ENCODE measurements around the gene DLGAP4. TPM values are rescaled to one million over a fixed set of nuclear protein-coding genes. Genes with fewer than 3 reads are reported as not detected.

The DLGAP4 gene
- total and polyA plus RNA-seq, 10 donors = 12.0 to 60.9 (median 45.9) TPM

DNA sequence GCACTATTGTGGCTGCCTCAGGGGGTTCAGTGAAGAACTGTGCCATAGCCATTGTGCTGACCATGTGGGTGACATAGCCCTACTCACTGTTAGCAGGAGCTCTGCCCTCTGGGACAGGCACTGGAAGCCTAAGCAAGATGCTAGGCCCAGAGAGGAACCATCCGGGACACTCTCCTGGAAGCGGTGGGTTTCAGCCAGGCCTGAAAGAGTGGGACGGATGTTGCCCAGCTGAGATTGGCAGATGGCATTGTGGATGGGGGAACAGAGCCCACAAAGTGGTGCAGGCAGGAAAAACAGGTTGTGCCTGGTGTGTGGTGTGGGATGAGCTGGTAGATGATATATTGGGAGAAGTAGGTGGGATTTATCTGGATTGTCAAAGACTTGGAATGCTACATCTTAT lies 40.1 kb downstream of the DLGAP4 start:
- Histone ChIP-seq H3K9me3 (no peaks in the 10 kb centered on the region), H3K36me3 (no peaks in the 10 kb centered on the region), H3K4me3 (no peak overlapping the region), H3K27ac (no peak overlapping the region), H3K4me1 (no peaks in the 10 kb centered on the region), H3K27me3 (replicated peaks in 1 of 7) (peaks cover 0 to 20% (median 0%) of the 10 kb centered on the region in 7 donors)
- no peak for TF ChIP-seq CTCF (IDR thresholded peaks at IDR 0.05 in 8 of 11, conservative IDR thresholded peaks at IDR 0.05 in 3 of 11)
- TF ChIP-seq POLR2AphosphoS5 (IDR thresholded peaks at IDR 0.05) = no peak
- no peak for TF ChIP-seq POLR2A (IDR thresholded peaks at IDR 0.05)
- intact Hi-C loops (cut with DNase I; ENCODE audit: low total_unique reads) = no loop called here
- no peak for DNase-seq
- 87 to 98% (median 95%) methylated on average over 3 of the region's 3 CpGs for WGBS, 5 donors

- 86 to 87% (median 86%) methylated on average over 15 to 16 of the region's 16 CpGs for WGBS, 5 donors
- Histone ChIP-seq H3K27me3 (replicated peaks in 1 of 7) (peaks cover 0 to 3% (median 0%) of the 10 kb centered on the region in 7 donors), H3K4me1 (no peaks in the 10 kb centered on the region), H3K36me3 (no peaks in the 10 kb centered on the region), H3K27ac (no peak overlapping the region), H3K9me3 (no peaks in the 10 kb centered on the region), H3K4me3 (no peak overlapping the region)
- no peak for DNase-seq
- TF ChIP-seq CTCF (IDR thresholded peaks at IDR 0.05 in 8 of 11, conservative IDR thresholded peaks at IDR 0.05 in 3 of 11) = no peak
- TF ChIP-seq POLR2AphosphoS5 (IDR thresholded peaks at IDR 0.05) = no peak
- TF ChIP-seq POLR2A (IDR thresholded peaks at IDR 0.05) = no peak
- intact Hi-C loops (cut with DNase I; ENCODE audit: low total_unique reads) = no loop called here
Observed at GRCh38 chr20:36349384-36350170, 43.4 kb downstream of the DLGAP4 start.

GRCh38 chr20:36350439-36350838 lies 44.3 kb downstream of the DLGAP4 start:
- Histone ChIP-seq H3K9me3 (no peaks in the 10 kb centered on the region), H3K27me3 (replicated peaks in 1 of 7) (peaks cover 0 to 2% (median 0%) of the 10 kb centered on the region in 7 donors), H3K36me3 (no peaks in the 10 kb centered on the region), H3K4me1 (no peaks in the 10 kb centered on the region), H3K4me3 (no peak overlapping the region), H3K27ac (no peak overlapping the region)
- TF ChIP-seq POLR2AphosphoS5 (IDR thresholded peaks at IDR 0.05) (no peak), CTCF (IDR thresholded peaks at IDR 0.05 in 8 of 11, conservative IDR thresholded peaks at IDR 0.05 in 3 of 11) (no peak), POLR2A (IDR thresholded peaks at IDR 0.05) (no peak)
- 78 to 100% (median 100%) methylated on average over 1 of the region's 1 CpG for WGBS, 5 donors
- intact Hi-C loops (cut with DNase I; ENCODE audit: low total_unique reads) = no loop called here
- DNase-seq = no peak

- Histone ChIP-seq H3K36me3 (no peaks in the 10 kb centered on the region), H3K27me3 (replicated peaks in 1 of 7) (peaks cover 0 to 2% (median 0%) of the 10 kb centered on the region in 7 donors), H3K4me1 (no peaks in the 10 kb centered on the region), H3K27ac (no peak overlapping the region), H3K4me3 (no peak overlapping the region), H3K9me3 (peaks cover 0 to 6% (median 0%) of the 10 kb centered on the region in 8 donors)
- DNase-seq = no peak
- no peak for TF ChIP-seq POLR2A (IDR thresholded peaks at IDR 0.05)
- no peak for TF ChIP-seq POLR2AphosphoS5 (IDR thresholded peaks at IDR 0.05)
- TF ChIP-seq CTCF (IDR thresholded peaks at IDR 0.05 in 8 of 11, conservative IDR thresholded peaks at IDR 0.05 in 3 of 11) = no peak
- WGBS, 5 donors = 82 to 90% (median 86%) methylated on average over 6 of the region's 6 CpGs
- intact Hi-C loops (cut with DNase I; ENCODE audit: low total_unique reads) = no loop called here
Observed at GRCh38 chr20:36351937-36352336, 45.8 kb downstream of the DLGAP4 start.
